HG03571 (cell line): ENCODE data around the gene EXD3.
"Not testable (repeated sequence)": the region's sequence is repeated elsewhere in the genome, so short reads cannot be mapped to it uniquely, and the experiment has no call there.

Experiments
- ATAC-seq: cut with Tn5 transposase; IDR thresholded peaks from one replicate; pipeline ENCODE4 v1.9.1; 2021; ENCODE audit not compliant: unreplicated experiment

Gene EXD3

GRCh38 chr9:137411645-137412380 is 11.1 kb downstream of the EXD3 start:
- ATAC-seq: peak; percentile 35

- ATAC-seq: no peak
Observed at GRCh38 chr9:137411260-137411644, 11.7 kb downstream of the EXD3 start.

GRCh38 chr9:137410891-137411249 is 12.1 kb downstream of the EXD3 start:
- ATAC-seq: no peak

GRCh38 chr9:137410236-137410890 is 12.6 kb downstream of the EXD3 start:
- not testable (repeated sequence) for ATAC-seq

- ATAC-seq: no peak
Observed at GRCh38 chr9:137409515-137409914, 13.4 kb downstream of the EXD3 start.

GRCh38 chr9:137408651-137409405 is 14.1 kb downstream of the EXD3 start:
- no peak for ATAC-seq

GRCh38 chr9:137407590-137408300 is 15.2 kb downstream of the EXD3 start:
- ATAC-seq: no peak

- ATAC-seq: no peak
Observed at GRCh38 chr9:137406876-137407589, 15.9 kb downstream of the EXD3 start.

- ATAC-seq: no peak
Observed at GRCh38 chr9:137406085-137406760, 16.7 kb downstream of the EXD3 start.

- no peak for ATAC-seq
Observed at GRCh38 chr9:137405677-137406081, 17.3 kb downstream of the EXD3 start.

GRCh38 chr9:137404961-137405567 is 17.9 kb downstream of the EXD3 start:
- no peak for ATAC-seq

GRCh38 chr9:137403269-137403668 is 19.7 kb downstream of the EXD3 start:
- no peak for ATAC-seq

GRCh38 chr9:137402746-137403145 is 20.2 kb downstream of the EXD3 start:
- no peak for ATAC-seq

GRCh38 chr9:137398561-137399468 is 24.1 kb downstream of the EXD3 start:
- ATAC-seq: no peak

GRCh38 chr9:137397675-137398423 is 25.1 kb downstream of the EXD3 start:
- no peak for ATAC-seq

GRCh38 chr9:137396634-137397367 is 26.2 kb downstream of the EXD3 start:
- no peak for ATAC-seq

- ATAC-seq: no peak
Observed at GRCh38 chr9:137396227-137396626, 26.7 kb downstream of the EXD3 start.
